DMS 273 (cell line): ENCODE results near the gene CD22.
"Not testable (repeated sequence)": the region's sequence is repeated elsewhere in the genome, so short reads cannot be mapped to it uniquely, and the experiment has no call there.

ENCODE experiments used
- DNase-seq: peaks from one replicate; lab custom pipeline; 2025; ENCODE audit not compliant: unreplicated experiment; lab: John Stamatoyannopoulos, UW

Gene CD22

DNA sequence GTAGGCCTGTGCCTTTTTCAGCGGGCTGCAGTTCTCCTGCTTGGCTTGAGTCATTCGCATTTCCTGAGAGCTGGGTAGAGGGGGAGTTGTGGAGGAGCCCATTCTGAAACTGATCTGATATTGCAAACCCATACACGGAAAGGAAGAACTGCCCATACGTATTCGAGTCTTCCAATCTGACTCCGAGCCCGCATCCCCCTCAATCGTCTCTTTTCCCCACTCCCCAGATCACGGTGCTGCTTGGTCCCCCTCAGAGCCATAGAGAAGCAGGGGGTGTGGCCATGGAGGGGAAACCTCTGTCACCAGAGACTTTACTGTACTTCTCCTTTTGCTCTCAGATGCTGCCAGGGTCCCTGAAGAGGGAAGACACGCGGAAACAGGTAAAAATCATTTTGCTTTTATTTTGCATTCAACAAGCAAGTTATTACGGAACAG lies at the start of gene CD22:
TSS of gene CD22 (plus strand) at position 337 of the 435 bp plus-strand sequence. CDS start 2,854 bp downstream, outside the sequence.
- DNase-seq: no peak

DNA sequence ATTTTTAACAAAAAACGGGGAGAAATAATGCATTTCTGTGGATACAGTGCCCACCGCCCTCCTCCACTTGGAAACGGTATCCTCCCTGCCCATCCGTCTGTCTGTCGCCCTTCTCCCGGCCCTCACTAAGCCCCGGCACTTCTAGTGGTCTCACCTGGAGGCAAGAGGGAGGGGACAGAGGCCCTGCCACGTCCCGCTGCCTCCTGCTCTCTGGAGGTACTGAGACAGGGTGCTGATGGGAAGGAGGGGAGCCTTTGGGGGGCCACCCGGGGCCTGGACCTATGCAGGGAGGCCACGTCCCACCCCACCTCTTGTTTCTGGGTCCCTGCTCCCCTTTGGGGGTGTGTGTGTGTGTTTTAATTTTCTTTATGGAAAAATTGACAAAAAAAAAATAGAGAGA lies 49.6 kb upstream of the CD22 start:
- no peak for DNase-seq

DNA sequence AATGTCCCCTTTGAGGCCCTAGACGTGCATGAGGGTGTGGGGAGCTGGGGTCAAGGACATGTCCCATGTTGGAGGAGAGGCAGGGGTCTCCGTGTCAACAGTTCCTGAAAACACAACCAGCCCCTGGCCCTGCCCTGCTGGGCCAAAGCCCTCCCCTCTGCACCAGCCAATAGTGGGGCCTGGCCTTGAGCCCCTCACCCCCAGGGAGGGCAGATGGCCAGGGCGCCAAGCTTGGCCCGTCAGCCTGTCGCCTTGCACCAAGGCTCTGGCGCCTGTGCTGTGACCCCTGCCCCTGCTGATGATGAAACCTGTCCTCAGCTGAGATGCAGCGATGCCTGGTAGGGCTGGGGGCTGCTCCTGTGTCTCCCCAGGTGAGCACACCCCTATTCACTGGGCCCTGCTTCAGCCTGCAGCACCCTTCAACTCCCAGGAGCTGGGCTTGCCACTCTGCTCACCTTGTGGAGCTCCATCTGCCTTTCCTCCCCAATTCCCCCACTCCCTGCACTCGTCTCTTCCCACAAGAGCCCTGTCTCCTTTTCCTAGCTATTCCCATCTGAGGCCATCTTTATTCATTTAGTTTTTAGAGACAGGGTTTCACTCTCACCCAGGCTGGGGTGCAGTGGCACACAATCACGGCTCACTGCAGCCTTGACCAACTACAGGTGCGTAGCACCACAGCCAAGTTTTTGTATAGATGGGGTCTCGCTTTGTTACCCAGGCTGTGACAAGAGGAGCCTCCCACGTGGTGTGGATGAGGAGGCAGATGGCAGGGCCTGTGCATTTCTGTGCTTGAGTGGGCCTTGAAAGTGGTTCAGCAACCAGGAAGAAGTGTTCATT lies 48.8 kb upstream of the CD22 start:
- peak; percentile 68 for DNase-seq

DNA sequence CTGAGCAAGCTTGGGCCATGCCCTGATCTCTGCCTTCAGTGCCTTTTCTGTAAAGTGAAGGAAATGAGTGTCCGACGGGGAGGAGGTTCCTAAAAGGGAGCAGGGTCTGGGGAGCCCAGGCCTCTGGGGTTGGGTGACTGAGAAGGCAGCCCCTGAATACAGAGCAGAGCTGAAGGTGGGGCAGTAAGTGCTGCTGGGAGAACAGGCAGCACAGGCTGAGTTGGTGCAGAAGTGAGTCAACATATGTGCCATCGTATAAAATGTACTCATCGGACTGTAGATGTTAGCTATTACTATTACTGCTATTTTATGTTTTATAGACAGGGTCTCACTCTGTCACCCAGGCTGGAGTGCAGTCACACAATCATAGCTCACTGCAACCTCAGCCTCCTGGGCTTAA lies 47.7 kb upstream of the CD22 start:
- DNase-seq: no peak

DNA sequence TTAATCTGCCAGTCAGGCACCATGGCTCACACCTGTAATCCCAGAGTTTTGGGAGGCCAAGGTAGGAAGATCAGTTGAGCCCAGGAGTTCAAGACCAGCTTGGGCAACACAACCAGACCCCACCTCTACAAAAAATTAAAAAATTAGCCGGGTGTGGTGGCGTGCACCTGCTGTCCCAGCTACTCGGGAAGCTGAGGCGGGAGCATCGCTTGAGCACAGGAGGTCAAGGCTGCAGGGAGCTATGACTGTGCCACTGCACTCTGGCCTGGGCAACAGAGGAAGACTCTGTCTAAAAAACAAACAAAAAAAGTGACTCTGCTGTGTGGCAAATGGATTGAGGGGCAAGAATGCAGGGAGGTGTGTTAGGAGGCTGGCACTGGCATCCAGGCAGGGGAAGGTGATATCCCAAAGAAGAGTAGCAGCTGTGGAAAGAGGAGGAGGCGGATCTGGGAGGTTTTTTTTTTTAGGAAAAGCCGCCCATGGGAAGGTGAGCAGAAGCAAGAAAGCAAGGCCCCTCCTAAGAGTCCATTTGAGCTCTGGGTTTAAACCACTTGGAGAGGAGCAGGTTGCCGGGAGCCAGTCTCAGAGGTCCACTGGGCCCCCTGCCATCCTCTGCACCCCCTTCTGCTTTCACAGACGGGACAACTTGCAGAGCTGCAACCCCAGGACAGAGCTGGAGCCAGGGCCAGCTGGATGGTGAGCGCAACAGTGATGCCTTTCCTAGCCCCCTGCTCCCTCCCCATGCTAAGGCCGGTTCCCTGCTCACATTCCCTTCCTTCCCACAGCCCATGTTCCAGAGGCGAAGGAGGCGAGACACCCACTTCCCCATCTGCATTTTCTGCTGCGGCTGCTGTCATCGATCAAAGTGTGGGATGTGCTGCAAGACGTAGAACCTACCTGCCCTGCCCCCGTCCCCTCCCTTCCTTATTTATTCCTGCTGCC lies 44.6 kb upstream of the CD22 start:
- no peak for DNase-seq

DNA sequence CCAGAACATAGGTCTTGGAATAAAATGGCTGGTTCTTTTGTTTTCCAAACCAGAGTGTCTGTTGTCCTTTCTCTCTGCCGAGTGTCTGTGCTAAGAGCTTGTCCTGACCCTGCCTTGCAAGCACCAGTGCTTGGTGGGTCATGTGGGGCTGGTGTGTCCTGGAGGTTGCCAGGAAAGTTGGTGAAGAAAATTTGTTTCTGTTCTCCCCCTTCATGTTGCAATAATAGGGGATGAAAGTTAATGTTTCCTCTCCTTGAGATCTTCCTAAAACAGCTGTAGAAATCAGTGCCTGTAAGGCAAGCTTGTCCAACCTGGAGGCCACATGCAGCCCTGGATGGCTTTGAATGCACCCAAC lies 43.9 kb upstream of the CD22 start:
- DNase-seq: no peak

DNA sequence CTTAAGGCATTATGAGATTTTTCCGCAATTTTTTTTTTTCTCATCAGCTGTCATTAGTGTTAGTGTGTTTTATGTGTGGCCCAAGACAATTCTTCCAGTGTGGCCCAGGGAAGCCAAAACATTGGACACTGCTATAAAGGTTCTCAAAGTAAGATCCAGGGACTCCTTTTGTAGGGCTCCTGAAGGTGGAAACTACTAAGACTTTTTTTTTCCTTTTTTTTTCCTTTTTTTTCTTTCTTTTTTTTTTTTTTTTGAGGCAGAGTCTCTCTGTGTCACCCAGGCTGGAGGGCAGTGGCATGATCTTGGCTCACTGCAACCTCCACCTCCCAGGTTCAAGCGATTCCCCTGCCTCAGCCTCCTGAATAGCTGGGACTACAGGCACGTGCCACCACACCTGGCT lies 43.5 kb upstream of the CD22 start:
- not testable (repeated sequence) for DNase-seq

DNA sequence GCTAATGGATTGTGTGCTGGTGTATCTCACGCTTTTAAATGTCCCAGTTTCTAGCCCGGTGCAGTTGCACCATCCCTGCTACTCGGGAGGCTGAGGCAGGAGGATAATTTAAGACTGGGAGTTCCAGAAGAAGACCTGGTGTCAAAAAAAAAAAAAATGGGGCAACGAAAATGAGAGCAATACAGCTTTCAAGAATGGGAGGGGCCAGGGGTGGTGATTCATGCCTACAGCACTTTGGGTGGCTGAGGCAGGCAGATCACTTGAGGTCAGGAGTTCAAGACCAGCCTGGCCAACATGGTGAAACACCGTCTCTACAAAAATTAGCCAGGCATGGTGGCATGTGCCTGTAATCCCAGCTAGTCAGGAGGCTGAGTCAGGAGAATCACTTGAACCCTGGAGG lies 42.9 kb upstream of the CD22 start:
- DNase-seq: not testable (repeated sequence)

DNA sequence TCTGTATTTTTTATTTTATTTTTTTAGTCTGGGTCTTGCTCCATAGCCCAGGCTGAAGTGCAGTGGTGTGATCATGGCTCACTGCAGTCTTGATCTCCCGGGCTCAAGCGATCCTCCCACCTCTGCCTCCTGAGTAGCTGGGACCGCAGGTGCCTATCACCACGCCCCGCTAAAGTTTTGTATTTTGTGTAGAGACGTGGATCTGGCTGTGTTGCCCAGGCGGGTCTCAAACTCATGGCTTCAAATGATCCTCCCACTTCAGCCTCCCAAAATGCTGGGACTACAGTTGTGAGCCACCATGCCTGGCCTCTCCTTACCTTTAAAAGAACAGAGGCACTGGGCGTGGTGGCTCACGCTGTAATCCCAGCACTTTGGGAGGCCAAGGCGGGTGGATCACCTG lies 41.3 kb upstream of the CD22 start:
- DNase-seq: no peak

DNA sequence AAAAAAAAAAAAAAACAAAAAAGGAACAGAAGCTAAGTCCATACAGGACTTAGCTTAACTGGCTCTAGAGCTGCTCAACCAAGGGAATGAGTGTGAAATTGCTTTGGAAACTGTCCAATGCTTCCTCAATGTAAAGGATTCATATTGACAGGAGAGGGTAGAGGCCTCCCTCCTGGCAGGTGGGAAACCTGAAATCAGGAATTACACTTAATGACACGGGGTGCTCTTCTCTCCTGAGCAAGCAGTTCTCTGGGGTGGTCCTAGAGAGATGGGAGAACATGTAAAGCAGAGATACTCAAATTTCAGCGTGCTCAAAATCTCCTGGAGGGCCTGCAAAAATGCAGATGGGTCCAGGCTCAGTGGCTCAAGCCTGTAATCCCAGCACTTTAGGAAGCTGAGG lies 40.7 kb upstream of the CD22 start:
- no peak for DNase-seq

DNA sequence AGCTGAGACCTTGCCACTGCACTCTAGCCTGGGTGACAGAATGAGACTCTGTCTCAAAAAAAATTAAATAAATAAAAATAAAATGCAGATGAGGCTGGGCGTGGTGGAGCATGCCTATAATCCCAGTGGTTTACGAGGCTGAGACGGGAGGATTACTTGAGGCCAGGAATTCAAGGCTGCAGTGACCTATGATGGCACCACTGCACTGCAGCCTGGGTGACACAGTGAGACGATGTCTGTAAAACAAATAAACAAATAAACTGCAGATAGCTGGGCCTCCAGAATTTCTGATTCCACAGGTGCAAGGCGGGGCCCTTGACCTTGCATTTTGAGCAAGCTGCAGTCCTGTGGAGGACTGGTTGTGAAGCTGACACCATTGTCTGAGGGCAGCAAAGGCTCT lies 40.1 kb upstream of the CD22 start:
- DNase-seq: no peak

DNA sequence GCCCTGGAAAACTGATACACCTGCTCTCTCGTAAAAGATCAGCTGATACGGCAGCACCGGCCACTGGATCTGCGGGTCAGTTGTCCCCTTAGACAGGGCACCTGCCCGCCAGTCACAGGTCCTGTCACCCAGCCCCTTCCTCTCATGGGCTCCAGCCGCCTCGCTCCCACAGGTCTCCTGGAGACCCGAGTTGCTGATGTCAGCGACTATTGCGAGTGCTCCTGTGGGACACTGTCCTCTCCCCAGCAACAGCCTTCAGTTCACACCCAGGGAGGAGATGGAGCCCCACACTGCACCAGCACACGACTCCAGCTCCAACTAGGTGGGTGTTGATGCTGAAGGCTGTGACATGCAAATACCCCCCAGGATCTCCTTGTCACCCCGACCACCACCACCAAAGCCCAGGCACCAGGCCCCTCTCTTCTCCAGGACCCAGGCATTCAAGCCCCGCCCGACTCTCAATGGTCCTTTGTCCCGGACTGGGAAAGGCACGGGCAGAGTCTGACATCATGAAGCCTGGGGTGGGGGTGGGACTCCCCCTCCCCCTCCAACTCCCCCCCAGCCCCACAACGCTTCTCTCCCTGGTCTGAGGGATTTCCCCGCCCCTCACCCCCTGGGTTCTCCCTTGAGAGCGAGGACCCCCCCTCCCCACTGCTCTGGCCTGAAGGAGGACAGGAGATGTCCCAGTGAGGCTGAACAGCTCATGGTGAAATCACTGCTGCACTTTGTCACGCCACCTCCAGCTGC lies 38.4 kb upstream of the CD22 start:
- DNase-seq: no peak

DNA sequence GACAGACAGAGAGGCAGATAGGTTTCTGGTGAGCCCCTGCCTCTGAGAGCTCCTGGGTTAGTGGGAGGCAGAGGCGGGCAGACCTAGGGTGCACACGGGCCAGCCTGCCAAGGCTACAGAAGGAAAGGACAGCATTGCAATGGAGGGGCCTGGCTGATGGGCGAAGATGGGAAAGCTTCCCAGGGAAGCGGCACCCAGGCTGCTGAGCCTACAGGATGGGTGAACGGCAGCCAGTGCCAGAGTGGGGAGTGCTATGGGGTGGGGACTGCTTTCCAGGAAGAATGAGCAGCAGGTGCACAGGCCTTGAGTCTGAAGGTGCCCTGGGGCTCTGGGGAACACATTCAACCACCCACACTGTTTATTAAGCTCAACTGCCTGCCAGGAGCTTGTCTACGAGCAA lies 37.7 kb upstream of the CD22 start:
- DNase-seq: no peak

DNA sequence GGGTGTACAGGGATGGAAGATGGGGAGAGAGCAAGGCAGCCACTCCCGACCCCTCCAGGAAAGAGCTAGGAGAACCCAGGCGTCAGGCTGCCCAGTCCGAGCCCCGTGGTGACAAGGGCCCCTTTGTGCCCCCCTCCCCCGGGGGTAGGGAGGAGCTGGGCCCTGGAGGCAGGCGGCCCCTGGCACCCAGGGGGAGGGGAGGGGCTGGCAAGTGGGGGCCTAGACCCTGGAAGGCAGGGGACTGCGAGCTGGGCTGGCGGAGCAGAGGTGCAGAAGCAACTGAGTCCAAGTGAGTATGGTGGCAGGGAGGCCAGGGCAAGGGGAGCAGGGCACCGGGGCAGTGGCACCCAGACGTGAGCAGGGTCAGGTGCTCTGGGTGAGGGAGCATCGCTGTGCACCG lies 37.1 kb upstream of the CD22 start, which contains the start of gene MAG:
TSS of gene MAG (plus strand) at position 246 of the 400 bp plus-strand sequence. CDS start 3,248 bp downstream, outside the sequence.
- DNase-seq: no peak

DNA sequence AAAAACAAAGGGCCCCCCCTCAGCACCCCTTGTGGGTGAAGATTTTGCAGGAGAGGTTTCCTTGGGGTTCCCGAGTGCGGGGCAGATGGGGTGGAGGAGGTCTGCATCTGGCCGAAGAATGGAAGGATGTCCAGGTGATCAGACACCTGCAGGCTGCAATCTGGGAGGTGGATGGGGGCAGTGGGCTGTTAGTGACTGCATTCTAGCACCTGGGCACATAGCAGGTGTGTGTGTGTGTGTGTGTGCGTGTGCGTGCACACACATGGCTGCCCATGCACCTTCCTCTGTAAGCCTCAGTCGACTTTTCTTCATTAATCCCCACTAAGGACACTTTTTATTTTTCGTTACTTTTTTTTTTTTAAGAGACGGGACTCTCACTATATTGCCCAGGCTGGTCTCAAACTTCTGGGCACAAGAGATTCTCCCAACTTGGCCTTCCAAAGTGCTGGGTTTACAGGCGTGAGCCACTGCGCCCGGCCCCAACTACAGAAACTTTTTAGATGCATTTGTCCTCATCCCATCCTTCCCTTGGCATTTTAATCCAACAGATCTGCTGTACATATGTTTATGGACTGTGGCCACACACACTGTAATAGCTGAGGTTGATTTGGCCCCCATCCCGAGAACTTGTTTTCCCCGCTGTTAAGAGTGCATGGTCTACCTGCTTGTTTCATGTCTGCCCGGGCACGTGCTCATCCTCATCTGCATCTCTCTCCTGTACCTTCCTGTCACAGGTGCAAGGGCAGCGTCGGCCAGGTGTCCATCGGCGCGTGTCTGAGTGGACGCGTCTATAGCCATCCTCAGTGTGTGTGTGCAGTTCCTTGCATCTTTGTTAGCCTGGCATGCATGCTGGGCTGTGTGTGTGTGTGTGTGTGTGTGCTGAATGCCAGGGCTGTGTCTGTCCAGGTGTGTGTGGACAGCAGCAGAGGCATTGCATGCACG lies 36.3 kb upstream of the CD22 start:
- no peak for DNase-seq

DNA sequence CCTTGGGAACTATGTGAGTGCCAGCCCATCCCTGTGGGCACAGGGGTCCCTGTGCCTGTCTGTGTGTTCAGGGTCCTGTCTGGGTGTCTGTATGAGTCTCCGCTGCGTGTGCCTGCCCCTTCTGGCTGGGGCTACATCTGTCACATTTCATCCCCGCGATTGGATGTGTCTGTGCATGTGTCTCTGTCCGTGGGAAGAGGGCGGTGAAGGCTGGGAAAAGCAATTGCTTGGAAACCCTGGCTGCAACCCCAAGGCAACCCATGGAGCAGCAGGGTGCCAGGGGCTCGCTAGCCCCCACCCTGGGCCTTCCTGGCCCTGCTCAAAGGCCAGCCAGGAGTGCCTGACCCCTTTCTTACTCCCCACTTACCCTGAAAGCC lies 35.6 kb upstream of the CD22 start:
- DNase-seq: peak; percentile 36

DNA sequence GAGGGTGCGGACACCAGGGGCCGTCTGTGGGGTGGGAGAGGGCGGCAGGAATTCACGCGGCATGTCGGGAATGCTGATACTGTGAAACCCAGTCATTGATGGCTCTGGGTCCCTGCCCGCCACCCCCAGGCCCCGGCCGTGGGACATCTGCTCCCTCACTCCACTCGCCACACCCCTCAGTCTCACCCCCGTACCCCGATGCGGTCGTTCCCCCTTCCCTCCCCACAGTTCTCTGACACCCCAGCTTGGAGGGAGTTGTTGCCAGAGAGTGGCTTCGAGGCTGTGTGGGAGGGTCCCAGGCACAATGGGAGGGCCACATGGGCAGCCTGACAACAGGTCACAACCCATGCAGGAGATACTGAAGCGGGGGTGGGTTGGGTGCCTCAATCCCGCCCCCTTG lies 35.2 kb upstream of the CD22 start:
- no peak for DNase-seq

DNA sequence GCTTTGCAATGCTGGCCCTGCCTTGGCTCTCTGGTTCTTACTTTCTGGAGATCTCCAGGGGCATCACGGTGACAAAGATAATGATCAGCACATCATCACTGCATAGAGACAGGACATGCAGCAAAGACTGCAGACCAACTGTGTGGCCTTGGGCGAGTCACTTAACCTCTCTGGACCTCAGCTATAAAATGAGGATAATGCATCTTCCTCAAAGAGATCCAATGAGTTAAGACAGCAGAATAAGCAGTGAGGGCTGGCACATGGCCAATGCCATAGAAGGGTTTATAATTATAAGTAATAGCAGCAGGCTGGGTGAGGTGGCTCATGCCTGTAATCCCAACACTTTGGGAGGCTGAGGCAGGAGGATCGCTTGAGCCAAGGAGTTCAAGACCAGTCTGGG lies 34.7 kb upstream of the CD22 start:
- DNase-seq: peak; percentile 41

DNA sequence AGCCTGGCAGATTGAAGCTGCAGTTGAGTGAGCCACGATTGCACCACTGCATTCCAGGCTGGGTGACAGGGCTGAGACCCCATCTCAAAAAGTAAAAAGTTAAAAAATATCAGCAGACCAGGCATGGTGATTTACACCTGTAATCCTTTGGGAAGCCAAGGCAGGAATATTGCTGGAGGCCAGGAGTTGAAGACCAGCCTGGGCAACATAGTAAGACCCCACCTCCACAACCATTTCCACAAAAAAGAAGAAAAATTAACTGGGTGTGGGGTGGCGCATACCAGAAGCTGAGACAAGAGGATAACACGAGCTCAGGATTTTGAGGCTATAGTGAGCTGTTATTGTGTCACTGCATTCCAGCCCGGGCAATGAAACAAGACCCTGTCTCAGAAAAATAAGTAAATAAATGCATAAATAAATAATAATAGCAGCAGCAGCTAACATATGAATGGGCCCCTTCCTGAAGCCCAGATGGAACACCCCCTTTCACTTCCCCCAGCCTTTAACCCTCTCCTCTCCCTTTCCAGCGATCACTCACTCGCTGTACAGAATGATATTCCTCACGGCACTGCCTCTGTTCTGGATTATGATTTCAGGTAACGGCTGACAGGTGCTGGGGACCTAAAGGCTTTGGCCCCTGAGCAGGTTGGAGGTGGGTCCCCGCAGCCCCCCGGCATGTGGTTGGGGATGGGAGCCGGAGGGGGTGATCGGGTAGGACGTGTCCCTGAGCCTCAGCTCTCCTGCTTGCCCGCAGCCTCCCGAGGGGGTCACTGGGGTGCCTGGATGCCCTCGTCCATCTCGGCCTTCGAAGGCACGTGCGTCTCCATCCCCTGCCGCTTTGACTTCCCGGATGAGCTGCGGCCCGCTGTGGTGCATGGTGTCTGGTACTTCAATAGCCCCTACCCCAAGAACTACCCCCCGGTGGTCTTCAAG lies 33.9 kb upstream of the CD22 start:
- no peak for DNase-seq
